Dermis microvascular lymphatic vessel endothelial cell (primary cell): Measurements from ENCODE around the gene CSF3. TPM values are rescaled to one million over a fixed set of nuclear protein-coding genes. Genes with fewer than 3 reads are reported as not detected.

ENCODE experiments used
- DNase-seq, 2 donors: peaks; one replicate each; pipeline versions ENCODE4 v3.0.0 to v3.0.0-alpha.2; 2010; ENCODE audit warnings: low read depth in 2 of 2
- total RNA-seq: library from RNA; depleted of rRNA; stranded (reverse); fragments of >200 nt; gene quantifications from 2 replicates; pipeline ENCODE4 v1.2.1, GENCODE V29; 2014

The CSF3 gene
- total RNA-seq, 1 donor from 2014 or later: 0.90 TPM

DNA sequence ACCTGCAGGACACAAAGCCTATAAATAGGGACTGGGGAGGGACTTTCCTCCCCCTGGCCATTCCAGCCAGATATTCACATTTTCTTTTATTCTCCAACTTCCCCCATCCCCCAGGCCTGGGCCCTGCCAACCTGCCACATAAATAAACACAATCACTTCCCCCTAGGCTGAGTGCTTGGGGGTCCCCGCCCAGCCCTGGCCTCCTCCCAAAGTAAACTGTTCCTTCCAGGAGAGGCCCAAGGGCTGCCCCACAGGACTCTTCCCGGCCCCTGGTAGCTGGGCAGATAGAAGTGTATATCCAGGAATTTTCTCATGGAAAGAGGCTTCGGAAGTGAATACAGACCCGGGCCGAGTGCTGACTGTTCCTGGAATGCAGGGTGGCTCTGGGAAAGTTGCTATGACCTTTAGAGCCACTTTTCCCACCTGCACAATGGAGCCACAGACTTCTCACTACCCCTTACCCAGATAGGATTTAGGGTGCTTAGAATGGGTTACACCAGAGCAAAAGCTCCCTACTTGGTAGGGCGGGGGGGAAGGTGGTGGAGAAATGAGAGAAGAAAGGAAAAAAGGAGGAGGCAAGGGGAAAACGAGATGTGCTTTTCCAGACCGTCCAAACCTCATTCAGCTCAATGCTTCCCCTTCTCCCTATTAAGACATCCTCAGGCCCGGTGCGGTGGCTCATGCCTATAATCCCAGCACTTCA is 8.5 kb downstream of the CSF3 start:
- DNase-seq: peak; percentile 58 to 94

DNA sequence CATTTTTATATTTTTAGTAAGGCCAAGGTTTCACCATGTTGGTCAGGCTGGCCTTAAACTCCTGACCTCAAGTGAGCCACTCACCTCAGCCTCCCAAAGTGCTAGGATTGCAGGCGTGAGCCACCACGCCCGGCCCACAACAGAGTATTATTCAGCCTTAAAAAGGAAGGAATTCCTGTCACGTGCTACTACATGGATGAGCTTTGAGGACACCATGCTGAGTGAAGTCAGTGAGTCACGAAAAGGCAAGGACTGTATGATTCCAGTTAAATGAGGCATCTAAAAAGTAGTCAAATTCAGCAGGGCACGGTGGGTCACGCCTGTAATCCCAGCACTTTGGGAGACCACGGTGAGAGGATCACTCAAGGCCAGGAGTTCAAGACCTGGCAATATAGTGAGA is 9.7 kb downstream of the CSF3 start:
- DNase-seq: peak in 1 of 2 donors; percentile 64

GRCh38 chr17:40025559-40025958 is 10.3 kb downstream of the CSF3 start:
- DNase-seq: no peak

DNA sequence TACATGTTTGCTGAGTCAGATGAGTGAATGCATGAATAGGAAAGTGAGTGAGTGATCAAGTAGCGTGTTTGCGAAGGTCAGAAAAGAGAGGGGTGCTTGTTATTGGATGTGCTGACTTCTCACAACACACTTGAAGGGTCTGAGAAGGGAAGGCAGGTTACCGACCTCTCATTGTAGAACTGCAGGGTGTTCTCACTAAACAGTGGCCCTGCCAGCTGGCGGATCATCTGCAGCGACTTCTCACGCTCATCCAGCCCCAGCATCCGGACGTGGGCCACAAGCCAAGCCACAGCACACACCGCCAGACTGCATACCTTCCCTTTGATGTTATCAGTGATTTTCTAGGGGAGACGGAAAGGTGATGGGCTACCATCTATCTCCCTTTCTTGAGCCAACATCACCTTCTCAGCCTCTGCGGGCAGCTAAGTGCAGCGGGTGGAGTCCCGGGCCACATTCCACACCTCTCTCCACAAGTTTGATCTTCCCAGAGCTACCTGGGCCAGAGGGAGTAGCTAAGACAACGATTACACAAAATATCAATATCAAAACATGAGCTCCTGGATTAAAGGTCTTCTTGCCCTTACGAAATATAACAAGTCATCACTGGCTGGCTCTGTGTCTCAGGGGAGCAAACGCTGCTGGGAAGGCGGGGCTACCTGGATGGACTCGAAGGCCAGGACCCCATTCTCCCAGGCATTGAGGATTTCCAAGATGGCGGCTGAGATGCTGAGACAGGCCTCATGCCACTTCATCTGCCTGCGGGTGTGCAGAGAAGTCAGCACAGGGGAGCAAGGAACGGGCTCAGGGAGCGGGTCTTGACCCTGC is 11.0 kb downstream of the CSF3 start:
- peak; percentile 58 to 96 for DNase-seq

GRCh38 chr17:40026816-40027613 is 11.8 kb downstream of the CSF3 start:
- DNase-seq: peak; percentile 75 to 89

DNA sequence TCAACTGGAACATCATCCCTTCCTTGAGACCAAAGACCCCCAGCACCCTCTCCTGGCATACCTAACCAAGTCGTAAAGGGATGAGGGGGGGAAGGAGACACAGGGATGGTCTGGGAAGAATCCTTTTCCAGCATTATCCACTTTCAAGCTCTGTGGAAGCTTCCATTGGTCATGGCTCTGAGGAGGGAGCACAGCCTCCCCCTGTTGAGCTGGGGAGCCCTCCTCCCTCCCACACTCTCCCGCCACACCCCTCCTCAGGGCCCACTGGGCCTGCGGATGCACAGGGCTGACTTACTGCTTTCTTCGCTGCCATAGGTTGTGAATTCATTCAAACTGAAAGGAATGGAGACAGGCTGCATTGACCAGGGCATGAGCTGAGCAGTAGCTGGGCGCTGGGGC is 12.4 kb downstream of the CSF3 start:
- no peak for DNase-seq

DNA sequence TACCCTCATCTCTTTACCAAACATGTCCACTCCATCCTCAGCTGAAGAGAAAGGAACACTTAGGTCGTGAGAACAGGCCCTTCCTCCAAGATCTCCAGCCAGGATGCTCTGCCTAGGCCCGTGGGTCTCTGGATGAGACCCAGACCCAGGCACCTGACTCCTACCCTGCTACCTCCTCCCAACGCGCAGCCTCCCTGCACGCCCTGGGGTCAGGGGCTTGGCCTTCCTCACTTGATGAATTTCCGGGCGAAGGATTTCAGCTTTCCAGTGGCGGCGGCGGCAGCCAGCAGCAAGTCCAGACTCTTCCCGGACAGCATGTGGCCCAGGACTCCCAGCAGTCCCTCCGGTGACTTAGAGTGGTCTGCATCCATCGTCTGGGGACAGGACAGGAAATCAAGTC is 13.4 kb downstream of the CSF3 start:
- no peak for DNase-seq

GRCh38 chr17:40031706-40032105 is 16.5 kb downstream of the CSF3 start:
- DNase-seq: no peak

- DNase-seq: no peak
Measured at GRCh38 chr17:40032322-40033320, 17.4 kb downstream of the CSF3 start.

DNA sequence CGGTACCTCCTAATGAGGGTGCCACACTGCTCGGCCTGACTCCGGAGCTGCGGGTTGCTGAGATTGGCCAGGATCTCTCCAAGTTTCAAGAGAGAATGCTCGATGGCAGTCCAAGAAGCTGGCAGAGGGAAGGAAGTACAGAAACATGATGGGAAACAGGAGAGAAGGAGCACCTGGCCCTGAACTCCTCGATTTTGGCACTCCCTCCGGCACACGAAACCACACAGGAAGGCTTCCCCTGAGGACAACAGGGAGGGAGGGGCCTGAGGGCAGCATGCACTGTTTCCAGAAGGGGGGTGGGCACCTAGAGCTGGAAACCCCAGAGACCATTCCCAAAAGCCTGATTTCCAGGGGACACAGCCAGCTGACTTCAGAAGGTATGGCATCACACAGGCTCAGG is 18.1 kb downstream of the CSF3 start:
- DNase-seq: no peak

DNA sequence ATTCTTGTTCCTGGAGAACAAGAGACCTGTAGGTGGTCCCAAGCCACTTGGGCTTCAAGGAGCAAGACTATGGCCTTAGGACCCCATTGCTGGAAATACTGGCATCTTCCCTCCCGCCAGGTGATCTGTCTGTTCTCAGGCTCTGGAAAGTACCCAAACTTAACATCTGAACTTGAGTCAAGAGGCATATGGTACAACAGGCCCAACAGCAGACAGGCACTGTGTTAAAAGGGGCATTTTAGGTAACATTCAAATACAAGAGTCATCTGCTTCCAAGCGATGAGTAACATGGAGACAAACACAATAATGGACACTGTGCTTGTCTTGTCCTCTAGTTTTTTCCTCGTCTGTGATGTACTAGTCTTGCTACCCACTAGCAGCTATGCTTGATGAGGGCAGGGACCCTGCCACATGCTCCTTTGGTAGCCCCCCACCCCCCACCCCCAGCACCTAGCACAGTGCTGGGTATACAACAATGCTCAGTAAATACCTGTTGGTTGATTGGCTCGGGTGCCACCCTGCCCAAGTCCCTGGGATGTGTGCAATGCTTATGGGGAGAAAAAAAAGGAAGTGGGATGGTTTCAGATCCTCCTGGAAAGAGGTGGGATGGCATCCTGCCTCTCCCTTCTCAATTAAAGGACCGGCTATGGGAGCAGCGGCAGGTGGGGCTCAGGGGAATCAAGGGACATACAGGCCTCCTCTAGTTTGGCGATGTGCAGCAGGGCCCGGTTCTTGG is 19.4 kb downstream of the CSF3 start:
- DNase-seq: no peak

DNA sequence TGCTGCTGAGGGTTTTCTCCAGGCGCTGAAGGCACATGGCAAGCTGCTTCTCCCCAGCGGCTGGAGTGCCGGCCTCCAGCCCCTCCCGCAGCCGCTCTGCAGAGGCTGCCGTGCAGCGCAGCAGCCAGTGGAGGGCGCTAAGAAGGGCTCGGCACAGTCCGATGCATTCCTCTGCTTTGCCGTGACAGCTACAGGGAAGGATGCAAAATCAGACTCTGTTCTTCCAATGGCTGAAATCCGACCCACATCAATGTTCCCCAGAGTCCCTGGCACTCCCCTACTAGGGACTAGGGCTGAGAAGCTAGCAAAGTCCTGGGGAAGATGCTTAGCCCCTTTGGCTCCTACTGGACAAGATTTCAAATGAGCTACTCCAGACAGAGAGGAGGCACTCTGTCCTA is 19.9 kb downstream of the CSF3 start:
- DNase-seq: peak in 1 of 2 donors; percentile 56

DNA sequence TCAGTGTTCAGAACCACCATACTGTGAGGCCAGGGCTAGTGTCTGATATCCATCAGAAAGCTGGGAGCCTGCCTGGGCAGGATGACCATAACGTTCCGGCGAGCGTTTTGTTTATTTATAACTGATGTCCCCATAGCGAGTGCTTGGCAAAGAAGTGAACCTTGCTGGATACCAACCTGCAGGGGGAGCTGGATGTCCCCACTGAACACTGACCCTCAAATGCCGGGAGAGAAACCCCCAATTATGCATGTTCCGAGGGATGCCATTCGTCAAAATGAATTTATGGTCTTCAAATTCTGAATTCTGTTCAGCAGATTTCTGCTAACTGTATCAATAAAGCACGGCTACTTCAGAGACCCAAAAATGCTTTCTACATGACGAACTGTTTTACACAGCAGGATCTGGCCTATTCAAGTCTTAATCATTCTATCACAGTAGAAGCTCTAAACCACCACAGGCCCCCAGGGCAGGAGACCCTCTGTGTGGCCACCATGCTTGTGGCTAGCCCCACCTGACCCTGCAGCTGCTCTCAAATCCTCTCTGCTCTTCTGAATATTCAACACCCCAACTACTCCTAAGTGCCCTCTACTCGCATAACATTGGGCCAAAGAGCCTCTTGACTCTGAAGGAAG is 23.8 kb downstream of the CSF3 start:
- DNase-seq: peak; percentile 88 to 90

DNA sequence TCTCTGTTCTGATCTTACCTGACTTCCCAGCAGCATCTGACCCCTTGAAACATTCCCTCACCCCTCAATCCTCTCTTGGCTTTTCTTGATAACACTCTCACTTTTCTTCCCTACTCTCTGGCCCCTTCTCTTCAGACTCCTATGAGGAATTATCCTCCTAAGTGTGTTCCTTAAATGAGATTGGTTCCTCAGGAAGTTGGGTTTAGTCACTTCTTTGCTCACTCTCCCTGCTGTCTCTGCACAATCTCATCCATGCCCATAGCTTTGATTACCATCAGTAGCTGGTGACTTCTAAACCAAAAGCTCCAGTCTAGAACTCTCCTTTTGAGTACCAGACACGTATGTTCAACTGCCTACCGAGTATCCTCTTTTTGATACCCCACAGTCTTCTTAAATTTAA is 26.0 kb downstream of the CSF3 start:
- no peak for DNase-seq

DNA sequence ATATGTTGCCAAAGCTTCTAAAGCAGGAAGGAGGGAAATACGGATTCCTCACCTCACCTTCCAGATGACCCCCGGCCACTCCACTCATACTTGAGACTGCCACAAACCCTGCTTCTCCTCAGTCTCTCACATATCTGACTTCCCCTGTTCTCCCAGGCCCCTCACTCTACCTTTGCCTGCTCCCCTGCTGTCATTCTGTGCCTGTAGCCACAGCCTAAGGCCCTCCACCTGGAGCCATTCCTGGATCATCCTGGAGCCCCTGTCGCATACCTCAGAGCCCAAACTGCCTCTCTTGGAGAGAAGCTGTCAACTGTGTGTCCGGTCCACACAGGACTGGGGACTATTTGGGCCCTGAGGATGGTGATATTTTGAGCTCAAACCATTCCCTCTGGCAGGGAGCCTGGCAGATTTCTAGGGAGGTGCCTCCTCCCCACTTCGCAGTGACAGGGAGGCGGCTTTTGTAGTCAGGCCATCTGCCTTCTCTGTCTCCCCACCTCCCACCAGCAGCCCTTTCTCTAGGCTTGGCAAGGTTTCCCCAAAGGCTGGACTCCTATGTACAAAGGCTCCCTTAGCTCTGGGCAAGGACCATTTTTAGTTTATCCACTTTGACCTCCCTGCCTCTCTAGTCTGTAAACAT is 41.3 kb downstream of the CSF3 start:
- no peak for DNase-seq

DNA sequence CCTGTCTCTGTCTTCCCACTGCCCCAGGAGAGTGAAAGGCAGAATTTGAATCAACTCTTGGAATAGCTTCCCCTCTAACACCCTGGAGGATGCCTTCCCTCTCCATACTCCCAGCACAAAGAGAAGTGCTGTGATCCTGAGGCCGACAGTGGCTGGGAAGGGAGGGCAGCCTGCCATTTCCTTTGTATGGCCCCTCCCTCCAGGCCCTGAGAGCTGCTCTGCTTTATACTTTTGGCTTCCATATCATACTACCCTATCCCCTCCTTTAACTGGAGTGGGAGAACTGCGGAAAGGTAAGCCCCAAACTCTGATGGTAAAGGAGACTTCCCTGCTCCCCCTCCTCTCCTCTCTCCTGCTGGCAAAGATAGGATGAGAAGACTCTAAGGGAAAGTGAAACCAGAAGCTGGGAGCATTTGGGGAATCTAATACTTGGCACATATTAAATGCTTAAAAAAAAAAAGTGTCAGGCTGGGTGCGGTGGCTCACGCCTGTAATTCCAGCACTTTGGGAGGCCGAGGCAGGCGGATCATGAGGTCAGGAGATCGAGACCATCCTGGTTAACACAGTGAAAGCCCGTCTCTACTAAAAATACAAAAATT is 43.0 kb downstream of the CSF3 start:
- DNase-seq: peak in 1 of 2 donors; percentile 28

DNA sequence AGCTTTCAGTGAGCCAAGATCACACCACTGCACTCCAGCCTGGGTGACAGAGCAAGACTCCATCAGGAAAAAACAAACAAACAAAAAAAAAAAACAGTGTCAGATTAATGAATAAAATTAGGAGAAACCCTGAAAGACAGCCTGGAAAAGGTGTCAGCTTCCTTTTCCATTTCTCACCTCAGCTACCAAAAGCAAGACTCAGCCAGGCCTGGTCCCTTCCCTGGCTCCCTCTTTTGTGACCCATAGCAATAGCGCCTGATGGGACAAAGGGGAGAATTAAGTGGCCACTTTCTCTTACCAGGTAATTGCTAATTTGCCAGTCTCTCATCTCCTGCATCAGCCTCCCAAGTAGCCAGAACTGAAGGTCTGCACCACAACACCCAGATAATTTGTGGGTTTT is 43.6 kb downstream of the CSF3 start:
- no peak for DNase-seq

GRCh38 chr17:40059729-40060475 is 44.7 kb downstream of the CSF3 start:
- DNase-seq: no peak
